Head of caudate nucleus (tissue), 42 donors: Measurements from ENCODE around the gene RGS2.

Experiments
- DNase-seq, 42 donors: peaks; one replicate each; pipeline versions ENCODE4 v3.0.0 to v3.0.0-alpha.2; 2020 to 2021; ENCODE audit warnings: mixed read lengths in 7 of 42
- intact Hi-C: fragments of 100-400 bp; cut with DNase I; formaldehyde crosslinking; loops from one replicate; pipeline ENCODE4 v1.15.0; 2022

Gene RGS2, protein sequence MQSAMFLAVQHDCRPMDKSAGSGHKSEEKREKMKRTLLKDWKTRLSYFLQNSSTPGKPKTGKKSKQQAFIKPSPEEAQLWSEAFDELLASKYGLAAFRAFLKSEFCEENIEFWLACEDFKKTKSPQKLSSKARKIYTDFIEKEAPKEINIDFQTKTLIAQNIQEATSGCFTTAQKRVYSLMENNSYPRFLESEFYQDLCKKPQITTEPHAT

DNA sequence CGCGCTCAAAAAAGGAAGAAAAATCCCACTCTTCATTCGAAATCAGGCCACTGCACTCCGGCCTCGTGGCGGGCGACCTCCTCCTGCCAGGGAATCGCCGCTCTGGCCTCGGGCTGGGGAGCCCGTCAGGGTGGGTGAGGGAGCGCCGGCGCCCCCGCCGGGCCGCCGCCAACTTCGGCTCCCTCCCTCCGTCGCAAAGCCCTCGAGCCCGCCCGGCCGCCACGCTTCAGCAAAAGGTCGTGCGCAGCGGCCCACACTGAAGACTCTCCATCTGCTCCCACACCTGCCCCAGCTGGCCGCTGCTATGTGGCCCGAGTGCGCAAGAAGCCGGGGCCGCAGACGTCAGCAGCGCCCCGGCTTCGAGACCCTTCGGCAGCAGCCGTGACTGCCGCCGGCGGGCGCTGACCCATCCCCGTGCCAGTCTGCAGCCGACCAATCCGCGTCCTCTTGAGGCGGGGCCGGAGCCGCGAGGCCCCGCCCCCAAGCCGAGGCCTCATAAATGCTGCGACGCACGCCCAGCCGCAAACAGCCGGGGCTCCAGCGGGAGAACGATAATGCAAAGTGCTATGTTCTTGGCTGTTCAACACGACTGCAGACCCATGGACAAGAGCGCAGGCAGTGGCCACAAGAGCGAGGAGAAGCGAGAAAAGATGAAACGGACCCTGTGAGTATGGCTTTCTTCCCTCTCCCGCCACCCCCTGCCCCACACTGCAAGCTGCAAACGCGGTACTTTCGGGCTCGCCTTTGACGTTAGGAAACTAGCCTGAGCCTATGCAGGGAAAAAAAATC is at the start of gene RGS2:
Gene RGS2, plus strand, starts transcription at position 522 of the 789 bp plus-strand sequence. Its CDS starts 33 bp downstream, at position 555.
- peak; percentile 88 to 98 (median 96) for DNase-seq
- intact Hi-C loops, result loop anchor here (2.0 to 10.0 kb wide), 4 partner anchors 216 to 334 kb away; partner anchors contain the start of genes CDC73, RO60 and UCHL5

- intact Hi-C loops, result no loop called here
Measured at GRCh38 chr1:192759104-192759503, 49.7 kb upstream of the RGS2 start.

DNA sequence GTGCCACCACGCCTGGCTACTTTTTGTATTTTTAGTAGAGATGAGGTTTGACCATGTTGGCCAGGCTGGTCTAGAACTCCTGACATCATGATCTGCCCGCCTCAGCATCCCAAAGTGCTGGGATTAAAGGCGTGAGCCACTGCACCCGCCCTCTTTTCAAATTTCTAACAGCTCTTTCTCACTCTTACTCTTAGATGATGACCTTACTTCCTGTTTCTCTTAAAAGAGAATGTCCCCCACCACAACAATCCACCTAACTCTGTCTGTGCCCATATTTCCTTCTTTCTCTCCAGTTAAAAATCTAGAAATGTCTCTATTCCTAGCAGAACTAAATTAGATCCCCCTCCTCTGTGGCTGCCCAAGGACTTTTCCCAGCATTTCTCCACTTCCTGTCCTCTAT is 46.6 kb upstream of the RGS2 start:
- no peak for DNase-seq
- intact Hi-C loops, result no loop called here

More at GRCh38 chr1:192759104-192759503, 49.7 kb upstream of the RGS2 start:
- DNase-seq, result no peak

GRCh38 chr1:192763243-192763642 is 45.6 kb upstream of the RGS2 start:
- DNase-seq, result no peak
- intact Hi-C loops, result no loop called here

GRCh38 chr1:192763756-192764155 is 45.1 kb upstream of the RGS2 start:
- DNase-seq, result no peak
- intact Hi-C loops, result no loop called here

DNA sequence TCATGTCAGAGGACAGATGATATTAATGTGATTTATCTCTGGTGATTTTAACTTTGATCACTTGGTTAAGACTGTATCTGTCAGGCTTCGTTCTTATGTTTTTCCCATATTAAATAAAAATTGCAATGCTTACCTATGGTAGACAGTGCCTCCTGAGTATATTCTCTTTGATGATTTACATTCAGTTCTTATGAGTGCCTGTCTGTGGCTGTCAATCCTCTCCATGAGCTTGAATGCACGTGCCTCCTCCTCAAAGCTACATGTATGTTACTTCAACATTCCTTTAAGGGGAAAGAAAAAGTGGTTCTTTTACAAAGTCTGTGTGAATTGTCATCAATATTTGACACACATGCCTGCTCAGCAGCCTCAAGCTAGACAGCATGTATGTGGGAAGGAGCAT is 44.2 kb upstream of the RGS2 start:
- intact Hi-C loops, result no loop called here
- no peak for DNase-seq

GRCh38 chr1:192766009-192766625 is 42.7 kb upstream of the RGS2 start:
- no peak for DNase-seq
- intact Hi-C loops, result no loop called here

- intact Hi-C loops, result no loop called here
- DNase-seq, result no peak
Measured at GRCh38 chr1:192766876-192767275, 42.0 kb upstream of the RGS2 start.

DNA sequence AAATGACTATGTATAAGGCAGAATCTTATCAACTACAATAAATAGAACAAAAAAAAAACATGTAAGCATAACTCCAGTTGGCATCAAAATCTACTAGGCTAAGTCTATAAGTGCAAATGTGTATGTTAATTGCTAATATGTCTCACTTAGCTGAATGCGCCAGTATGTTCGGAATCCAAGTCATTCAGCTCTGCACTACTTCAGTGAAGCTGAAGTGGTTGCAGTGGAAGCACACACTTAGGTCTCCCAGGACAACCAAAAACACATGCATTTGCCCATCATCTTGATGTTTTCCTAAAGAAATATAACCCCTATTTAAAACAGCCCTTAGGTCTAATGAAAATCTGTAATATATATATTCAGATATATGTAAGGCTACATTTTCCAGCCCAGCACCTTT is 41.0 kb upstream of the RGS2 start:
- intact Hi-C loops, result no loop called here
- DNase-seq, result no peak

DNA sequence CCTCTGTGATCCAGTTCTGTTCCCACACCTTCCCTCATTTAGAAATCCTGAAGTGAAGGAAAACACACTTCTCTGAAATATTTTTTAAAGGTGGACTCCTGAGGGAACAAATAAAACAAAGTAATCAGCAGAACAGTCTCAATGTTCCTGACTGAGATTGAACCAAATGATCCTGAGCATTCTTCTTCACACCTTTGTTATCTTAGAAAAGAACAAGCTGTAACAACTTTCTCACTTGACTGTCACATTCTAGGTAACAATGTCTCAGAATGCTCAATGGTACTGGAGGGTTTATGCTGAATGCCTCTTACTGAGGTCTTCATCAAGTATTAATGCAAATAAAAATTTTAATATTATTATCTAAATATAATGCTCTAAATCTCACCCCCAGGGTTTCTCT is 40.4 kb upstream of the RGS2 start:
- DNase-seq, result no peak
- intact Hi-C loops, result no loop called here

- no peak for DNase-seq
- intact Hi-C loops, result no loop called here
Measured at GRCh38 chr1:192771341-192771740, 37.5 kb upstream of the RGS2 start.

DNA sequence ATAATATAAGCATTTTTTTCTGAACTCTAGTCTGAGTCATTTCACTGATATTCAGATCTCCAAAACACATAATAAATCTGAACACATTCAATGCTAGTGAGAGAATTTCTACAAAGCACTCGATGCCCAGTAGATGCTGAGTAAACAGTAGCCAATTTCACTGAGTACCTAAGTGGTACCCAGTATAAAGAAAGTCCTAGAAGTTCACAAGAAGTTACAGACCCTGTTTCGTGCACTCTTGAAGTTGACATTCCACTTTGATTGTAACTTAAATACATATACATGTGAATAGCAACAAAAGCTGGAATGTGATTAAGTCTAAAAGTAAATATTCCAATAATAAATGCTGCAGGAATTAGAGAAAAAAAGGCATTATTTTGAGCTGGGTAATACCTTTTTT is 33.2 kb upstream of the RGS2 start:
- DNase-seq, result no peak
- intact Hi-C loops, result no loop called here

DNA sequence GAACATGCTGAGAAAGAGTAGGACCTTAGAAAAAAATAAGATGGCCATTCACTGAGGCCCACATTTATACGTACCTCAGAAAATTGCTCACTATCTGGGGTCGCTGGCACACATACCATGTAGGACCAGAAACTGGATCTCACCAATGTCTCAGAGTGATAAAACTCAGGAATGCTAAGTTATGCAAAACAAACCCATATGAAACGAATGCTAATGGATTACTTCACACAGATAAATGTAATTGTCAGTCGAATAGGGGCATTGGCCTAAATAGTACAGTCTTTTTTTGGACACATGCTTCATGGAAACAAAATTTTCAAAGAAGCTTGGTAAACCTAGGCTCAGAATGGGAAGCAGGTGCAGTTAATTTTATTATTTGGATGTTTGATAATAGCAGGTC is 32.6 kb upstream of the RGS2 start:
- intact Hi-C loops, result no loop called here

GRCh38 chr1:192776998-192777397 is 31.8 kb upstream of the RGS2 start:
- intact Hi-C loops, result no loop called here
- no peak for DNase-seq

More for the DNA sequence above, 32.6 kb upstream of the RGS2 start:
- no peak for DNase-seq

- intact Hi-C loops, result no loop called here
- DNase-seq, result peak in 1 of 42 donors; percentile 11
Measured at GRCh38 chr1:192783791-192784190, 25.0 kb upstream of the RGS2 start.

DNA sequence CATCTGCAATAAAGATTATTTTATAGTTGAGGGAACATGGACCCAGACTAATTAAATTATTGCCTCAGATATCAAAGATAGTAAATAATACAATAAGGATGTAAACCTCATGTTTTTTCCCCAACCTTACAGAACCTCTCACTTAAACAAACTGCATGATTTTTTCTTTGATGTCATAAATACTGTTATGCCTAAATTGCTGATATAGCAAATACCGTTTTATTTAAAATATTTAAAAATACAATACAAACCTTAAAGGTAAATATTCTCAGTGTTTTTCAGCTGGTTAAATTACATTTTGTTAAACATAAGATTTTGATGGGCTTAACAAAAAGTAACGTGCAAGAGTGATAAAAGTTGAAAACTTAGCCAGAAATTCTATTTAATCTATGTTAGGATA is 24.4 kb upstream of the RGS2 start:
- intact Hi-C loops, result no loop called here
- no peak for DNase-seq

DNA sequence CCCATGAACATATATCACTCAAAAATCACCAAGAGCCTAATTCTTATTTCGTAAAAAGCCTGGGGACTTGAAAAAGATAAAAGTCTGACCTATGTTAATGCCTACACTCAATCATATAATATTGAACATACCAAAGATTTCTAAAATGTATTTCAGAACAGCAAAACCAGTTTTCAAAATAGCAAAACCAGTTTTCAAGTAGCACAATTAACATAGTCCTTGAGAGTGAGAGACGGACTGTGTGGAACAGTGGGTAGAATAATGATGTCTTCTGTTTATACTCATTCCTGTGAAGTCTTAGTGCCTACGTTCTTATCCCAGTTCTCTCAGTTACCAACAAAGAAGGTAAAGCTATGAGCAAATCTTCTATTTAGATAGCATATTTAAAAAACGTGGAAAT is 22.3 kb upstream of the RGS2 start:
- no peak for DNase-seq
- intact Hi-C loops, result no loop called here

DNA sequence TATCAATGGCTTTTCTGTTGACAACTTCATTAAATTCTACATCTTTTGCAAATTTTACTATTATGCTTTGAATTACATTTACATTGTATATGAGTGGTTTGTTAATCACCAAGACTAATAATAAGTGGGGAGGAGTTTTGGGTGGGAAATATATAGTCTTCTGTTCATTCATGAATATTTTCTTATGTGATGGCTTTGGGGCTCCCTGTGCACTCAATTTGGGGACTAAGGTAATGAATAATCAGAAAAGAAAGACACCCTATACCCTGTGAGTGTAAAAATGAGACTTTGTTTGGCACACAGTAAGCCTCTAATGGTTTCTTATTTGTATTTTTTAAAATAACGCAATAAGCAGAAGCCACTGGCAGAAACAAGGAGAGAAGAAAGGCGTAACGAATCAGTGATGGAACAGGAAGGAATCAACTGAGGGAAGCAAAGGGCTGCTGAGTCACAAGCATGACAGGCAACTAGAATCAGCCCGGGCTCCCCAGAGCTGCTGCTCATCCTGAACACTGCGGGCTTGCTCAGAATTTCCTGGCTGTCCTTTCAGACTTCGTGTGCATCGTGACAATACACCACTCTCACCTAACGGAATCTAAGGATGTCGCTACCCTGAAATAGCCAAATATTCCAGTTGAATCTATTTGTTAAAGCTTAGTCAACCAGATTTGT is 20.8 kb upstream of the RGS2 start:
- intact Hi-C loops, result no loop called here
- DNase-seq, result peak in 31 of 42 donors; percentile 5 to 75 (median 38)

DNA sequence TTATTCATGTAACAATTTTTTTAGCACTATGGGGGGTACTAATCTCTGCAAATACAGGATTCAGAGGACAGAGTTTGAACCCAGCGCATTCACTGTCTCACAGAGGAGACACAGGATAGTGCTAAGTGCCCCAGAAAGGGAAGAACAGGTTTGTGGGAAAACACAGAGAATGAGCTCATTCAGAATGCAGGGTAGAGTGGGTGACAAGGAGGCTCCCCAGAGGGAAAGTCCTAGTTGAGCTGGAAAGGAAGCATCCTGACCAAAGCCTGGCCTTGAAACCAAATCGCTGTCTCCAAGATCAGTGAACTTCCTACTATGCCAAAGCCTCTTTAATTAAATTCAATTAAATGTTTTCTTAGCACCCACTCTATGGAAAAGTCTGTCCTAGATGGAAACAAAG is 19.0 kb upstream of the RGS2 start:
- intact Hi-C loops, result no loop called here
- no peak for DNase-seq

DNA sequence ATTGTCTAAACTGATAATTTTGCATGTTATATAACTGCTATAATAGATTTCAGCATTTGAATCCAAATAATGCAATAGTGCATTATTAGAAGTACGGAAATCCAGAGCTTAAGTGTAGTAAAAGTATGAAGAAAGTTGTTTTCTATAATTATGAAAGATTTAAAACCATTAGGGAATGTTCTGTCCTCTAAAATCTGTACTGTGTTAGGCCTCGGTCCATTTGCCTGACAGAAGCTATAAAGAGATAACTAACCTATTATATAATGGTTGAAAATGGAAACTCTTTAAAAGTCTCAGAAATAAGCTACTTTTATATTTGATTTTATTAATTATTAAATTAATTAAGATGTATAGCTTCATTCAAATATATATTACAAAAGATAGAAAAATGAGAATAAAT is 16.2 kb upstream of the RGS2 start:
- intact Hi-C loops, result no loop called here
- no peak for DNase-seq
